ENCODE results near the gene HDAC4. TPM values are rescaled to one million over a fixed set of nuclear protein-coding genes. Genes with fewer than 3 reads are reported as not detected.

The HDAC4 gene
- total and polyA plus RNA-seq, 2 donors (not counting 1 experiment from before 2014, with no cell fraction given), result 13.5 to 46.0 TPM

- H3K4me1 ChIP-seq (ENCODE audit: control insufficient read depth in 2 of 2, insufficient read depth in 2 of 2, low read length in 2 of 2), result peaks cover 4 to 8% of the 10 kb centered on the region in 2 donors
- no peak overlapping the region for H3K4me3 Mint-ChIP-seq
- no peak overlapping the region for H3K4me2 ChIP-seq (replicated peaks; ENCODE audit: low read depth, low read length, poor library complexity, severe bottlenecking)
- H3K9me3 Mint-ChIP-seq (ENCODE audit: insufficient read depth), result no peaks in the 10 kb centered on the region
- CTCF ChIA-PET, result no interaction called here
- intact Hi-C loops (cut with micrococcal nuclease), result no loop called here
- H3K4me1 Mint-ChIP-seq, result peaks cover 13% of the 10 kb centered on the region
- no peak overlapping the region for H3K27ac Mint-ChIP-seq
- ATAC-seq (ENCODE audit: low read depth) (no peak), DNase-seq (no peak)
- H3K27me3 ChIP-seq (replicated peaks in 1 of 4; ENCODE audit: control extremely low read depth in 1 of 4, control insufficient read depth in 3 of 4, insufficient read depth in 4 of 4, low read length in 3 of 4), result no peaks in the 10 kb centered on the region
- peaks cover 33% of the 10 kb centered on the region for H4K20me1 ChIP-seq (ENCODE audit: control insufficient read depth, insufficient read depth, low read length, poor library complexity, severe bottlenecking)
- H3K4me3 ChIP-seq (ENCODE audit: control extremely low read depth in 1 of 5, extremely low read depth in 1 of 5, insufficient read depth in 1 of 5, low read depth in 2 of 5, low read length in 4 of 5), result no peak overlapping the region
- H2AFZ ChIP-seq (ENCODE audit: insufficient read depth, low read depth, low read length, poor library complexity, severe bottlenecking), result no peak overlapping the region
- H3K27ac ChIP-seq (ENCODE audit: low read length in 2 of 2), result no peak overlapping the region
- POLR2A ChIA-PET, result no interaction called here
- H3K9me3 ChIP-seq (ENCODE audit: control extremely low read depth in 1 of 3, control insufficient read depth in 2 of 3, insufficient read depth in 1 of 3, low read length in 2 of 3), result no peaks in the 10 kb centered on the region
- H3K9ac ChIP-seq (ENCODE audit: low read length), result no peak overlapping the region
- 98% methylated on average over 9 of the region's 9 CpGs for WGBS (ENCODE audit: insufficient coverage)
- TF ChIP-seq CTCF (IDR thresholded peaks at IDR 0.05) (no peak), EZH2 (IDR thresholded peaks at IDR 0.05; ENCODE audit: borderline replicate concordance, insufficient read depth, low read depth, low read length, poor library complexity, severe bottlenecking) (no peak)
- H3K79me2 ChIP-seq (ENCODE audit: control insufficient read depth, insufficient read depth, low read length), result peaks cover 58% of the 10 kb centered on the region
- no peaks in the 10 kb centered on the region for H3K36me3 ChIP-seq (replicated peaks in 1 of 2; ENCODE audit: control extremely low read depth in 1 of 2, control insufficient read depth in 1 of 2, extremely low read depth in 1 of 2, insufficient read depth in 2 of 2, low read length in 1 of 2)
- H3K27me3 Mint-ChIP-seq, result no peaks in the 10 kb centered on the region
These were observed 186.1 kb downstream of the HDAC4 start for GRCh38 chr2:239214725-239215124.

- no peak for TF ChIP-seq CTCF (IDR thresholded peaks at IDR 0.05)
- TF ChIP-seq EZH2 (IDR thresholded peaks at IDR 0.05; ENCODE audit: borderline replicate concordance, insufficient read depth, low read depth, low read length, poor library complexity, severe bottlenecking), result no peak
These were observed 187.1 kb downstream of the HDAC4 start for GRCh38 chr2:239213643-239214101.

More at GRCh38 chr2:239213643-239214101, 187.1 kb downstream of the HDAC4 start:
- H3K27ac ChIP-seq (ENCODE audit: low read length in 2 of 2), result no peak overlapping the region
- H2AFZ ChIP-seq (ENCODE audit: insufficient read depth, low read depth, low read length, poor library complexity, severe bottlenecking), result no peak overlapping the region
- no peaks in the 10 kb centered on the region for H3K27me3 Mint-ChIP-seq
- POLR2A ChIA-PET, result no interaction called here
- H3K27ac Mint-ChIP-seq, result no peak overlapping the region
- CTCF ChIA-PET, result no interaction called here
- H3K36me3 ChIP-seq (replicated peaks in 1 of 2; ENCODE audit: control extremely low read depth in 1 of 2, control insufficient read depth in 1 of 2, extremely low read depth in 1 of 2, insufficient read depth in 2 of 2, low read length in 1 of 2), result no peaks in the 10 kb centered on the region
- no peaks in the 10 kb centered on the region for H3K9me3 ChIP-seq (ENCODE audit: control extremely low read depth in 1 of 3, control insufficient read depth in 2 of 3, insufficient read depth in 1 of 3, low read length in 2 of 3)
- H3K79me2 ChIP-seq (ENCODE audit: control insufficient read depth, insufficient read depth, low read length), result peaks cover 64% of the 10 kb centered on the region
- H3K9me3 Mint-ChIP-seq (ENCODE audit: insufficient read depth), result no peaks in the 10 kb centered on the region
- no peak overlapping the region for H3K4me2 ChIP-seq (replicated peaks; ENCODE audit: low read depth, low read length, poor library complexity, severe bottlenecking)
- H3K27me3 ChIP-seq (replicated peaks in 1 of 4; ENCODE audit: control extremely low read depth in 1 of 4, control insufficient read depth in 3 of 4, insufficient read depth in 4 of 4, low read length in 3 of 4), result no peaks in the 10 kb centered on the region
- no peak overlapping the region for H3K9ac ChIP-seq (ENCODE audit: low read length)
- 97% methylated on average over 7 of the region's 7 CpGs for WGBS (ENCODE audit: insufficient coverage)
- H4K20me1 ChIP-seq (ENCODE audit: control insufficient read depth, insufficient read depth, low read length, poor library complexity, severe bottlenecking), result peaks cover 33% of the 10 kb centered on the region
- intact Hi-C loops (cut with micrococcal nuclease), result no loop called here
- ATAC-seq (ENCODE audit: low read depth) (no peak), DNase-seq (no peak)
- peaks cover 4 to 8% of the 10 kb centered on the region in 2 donors for H3K4me1 ChIP-seq (ENCODE audit: control insufficient read depth in 2 of 2, insufficient read depth in 2 of 2, low read length in 2 of 2)
- H3K4me3 ChIP-seq (ENCODE audit: control extremely low read depth in 1 of 5, extremely low read depth in 1 of 5, insufficient read depth in 1 of 5, low read depth in 2 of 5, low read length in 4 of 5), result no peak overlapping the region
- H3K4me1 Mint-ChIP-seq, result peaks cover 12% of the 10 kb centered on the region
- no peak overlapping the region for H3K4me3 Mint-ChIP-seq
